HG02588 (cell line): ENCODE data around the gene RBM47.
"Not testable (repeated sequence)": the region's sequence is repeated elsewhere in the genome, so short reads cannot be mapped to it uniquely, and the experiment has no call there.

Experiments used
- ATAC-seq: cut with Tn5 transposase; IDR thresholded peaks from one replicate; pipeline ENCODE4 v1.9.1; 2021; ENCODE audit warnings: mild to moderate bottlenecking, moderate library complexity; ENCODE audit not compliant: unreplicated experiment

Gene RBM47

DNA sequence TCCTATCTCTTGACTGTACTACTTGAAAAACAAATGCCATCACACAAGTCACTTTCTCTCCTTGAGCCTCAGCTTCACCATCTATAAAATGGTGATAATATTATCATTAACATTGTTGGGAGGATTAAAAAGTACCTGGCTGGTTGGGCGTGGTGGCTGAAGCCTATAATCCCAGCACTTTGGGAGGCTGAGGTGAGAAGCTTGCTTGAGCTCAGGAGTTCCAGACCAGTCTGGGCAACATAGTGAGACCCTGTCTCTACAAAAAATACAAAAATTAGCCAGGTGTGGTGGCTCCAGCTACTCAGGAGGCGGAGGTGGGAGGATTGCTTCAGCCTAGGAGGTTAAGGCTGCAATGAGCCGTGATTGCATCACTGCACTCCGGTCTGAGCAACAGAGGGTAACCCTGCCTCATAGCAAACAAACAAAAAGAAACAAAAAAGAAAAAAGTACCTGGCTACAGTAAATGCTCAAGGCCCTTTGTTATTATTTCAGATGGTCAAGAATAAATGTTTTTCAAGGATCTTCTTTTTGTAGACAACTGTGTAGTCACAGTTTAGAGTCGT is 174.2 kb downstream of the RBM47 start:
- no peak for ATAC-seq

GRCh38 chr4:40454816-40455215 is 174.8 kb downstream of the RBM47 start:
- no peak for ATAC-seq

DNA sequence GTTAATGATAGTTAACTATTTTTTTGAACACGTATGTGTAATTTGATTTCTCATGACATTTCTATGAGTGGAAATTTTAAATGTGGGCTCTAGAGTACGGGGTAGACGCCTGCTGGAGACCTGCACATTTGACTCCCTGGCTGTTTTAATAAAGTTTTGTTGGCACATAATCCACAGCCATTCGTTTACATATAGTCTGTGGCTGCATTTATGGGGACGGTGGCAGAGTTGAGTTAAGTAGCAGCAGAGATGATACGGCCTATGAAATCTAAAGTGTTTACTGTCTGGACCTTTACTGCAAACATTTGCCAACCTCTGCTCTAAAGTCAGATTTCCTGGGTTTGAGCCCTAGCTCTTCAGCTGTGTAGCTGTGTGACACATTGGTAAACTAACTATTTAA is 175.8 kb downstream of the RBM47 start:
- ATAC-seq = no peak

- no peak for ATAC-seq
Measured at GRCh38 chr4:40448875-40449274, 180.8 kb downstream of the RBM47 start.

- ATAC-seq = no peak
Measured at GRCh38 chr4:40446839-40447238, 182.8 kb downstream of the RBM47 start.

DNA sequence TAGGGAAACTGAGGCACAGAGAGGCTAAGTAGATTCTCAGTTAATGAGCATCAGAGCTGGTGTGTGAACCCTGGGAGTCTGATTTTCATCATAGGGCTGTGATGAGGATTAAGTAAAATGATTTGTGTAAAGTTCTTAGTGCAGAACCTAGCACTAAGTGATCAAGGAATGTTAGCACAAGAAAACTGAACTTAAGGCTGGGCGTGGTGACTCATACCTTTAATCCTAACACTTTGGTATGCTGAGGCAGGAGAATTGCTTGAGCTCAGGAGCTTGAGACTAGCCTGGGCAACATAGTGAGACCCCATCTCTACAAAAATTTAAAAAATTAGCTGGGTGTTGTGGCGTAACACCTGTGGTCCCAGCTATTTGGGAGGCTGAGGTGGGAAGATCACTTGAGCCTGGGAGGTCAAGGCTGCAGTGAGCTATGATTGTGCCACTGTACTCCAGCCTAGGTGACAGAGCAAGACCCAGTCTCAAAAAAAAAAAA is 183.4 kb downstream of the RBM47 start:
- ATAC-seq = not testable (repeated sequence)

DNA sequence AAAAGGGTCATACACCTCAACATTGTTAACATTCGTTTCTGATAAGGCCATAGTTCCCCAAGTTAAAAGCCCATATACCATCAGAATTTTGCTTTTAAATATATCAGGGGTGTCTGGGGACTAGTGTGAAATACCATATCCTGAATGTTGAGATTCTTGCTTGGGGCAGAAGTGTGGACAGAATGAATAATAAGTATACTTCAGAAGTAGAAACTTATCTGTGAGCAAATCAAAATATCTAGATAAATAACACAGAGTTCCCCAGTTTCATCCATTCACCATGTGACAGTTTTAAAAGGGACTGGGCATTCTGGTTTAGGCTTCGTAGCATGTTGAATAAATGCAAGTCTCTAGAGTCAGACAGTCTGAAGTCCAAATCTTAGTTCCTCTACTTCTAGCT is 184.0 kb downstream of the RBM47 start:
- no peak for ATAC-seq

- no peak for ATAC-seq
Measured at GRCh38 chr4:40441430-40441829, 188.2 kb downstream of the RBM47 start.

DNA sequence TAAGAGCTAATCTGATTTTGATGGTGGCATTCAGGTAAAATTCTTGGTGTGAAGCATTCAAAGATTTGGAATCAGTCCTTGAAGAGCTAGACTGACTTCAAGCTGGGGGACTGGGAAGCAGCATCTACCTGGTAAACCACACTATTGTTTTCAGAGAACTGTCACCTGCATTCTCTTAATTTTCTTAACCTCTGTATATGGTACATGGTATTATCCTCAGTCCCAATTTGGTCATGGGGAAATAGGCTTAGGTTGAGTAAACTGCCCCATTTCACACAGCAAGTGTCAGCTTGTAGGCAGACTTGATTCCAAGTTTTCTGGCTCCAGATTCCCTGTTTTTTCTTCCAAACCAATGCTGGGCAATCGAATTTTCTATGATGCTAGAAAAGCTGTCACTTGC is 190.1 kb downstream of the RBM47 start:
- no peak for ATAC-seq

DNA sequence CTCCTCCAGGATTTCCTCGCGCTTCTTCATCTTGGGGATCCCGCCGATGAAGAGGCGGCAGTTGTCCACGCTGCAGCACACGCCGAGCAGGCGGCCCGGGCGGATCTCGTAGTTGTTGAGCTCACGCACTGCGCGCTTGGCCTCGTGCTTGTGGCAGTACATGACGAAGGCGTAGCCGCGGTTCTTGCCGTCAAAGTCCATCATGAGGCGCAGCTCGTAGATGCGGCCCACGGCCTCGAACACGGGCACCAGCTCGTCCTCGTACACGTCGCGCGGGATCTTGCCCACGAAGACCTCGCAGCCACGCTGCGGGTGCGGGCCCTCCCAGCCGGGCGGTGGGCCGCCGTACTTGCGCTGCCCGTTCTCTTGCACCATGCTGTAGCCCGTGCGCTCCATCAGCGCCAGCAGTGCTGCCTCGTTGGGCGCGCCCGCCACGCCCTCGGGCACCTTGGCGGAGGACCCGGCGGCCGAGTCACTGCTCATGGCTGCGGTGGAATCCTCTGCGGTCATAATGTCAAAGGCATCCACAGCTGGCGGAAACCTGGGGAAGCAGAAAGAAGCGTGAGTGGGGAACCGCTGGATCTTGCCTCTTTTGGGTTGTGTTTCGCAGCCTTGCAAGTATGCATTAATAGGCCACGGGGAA is 191.2 kb downstream of the RBM47 start:
- no peak for ATAC-seq

- no peak for ATAC-seq
Measured at GRCh38 chr4:40437741-40438383, 191.8 kb downstream of the RBM47 start.

- ATAC-seq = not testable (repeated sequence)
Measured at GRCh38 chr4:40435306-40435705, 194.4 kb downstream of the RBM47 start.

- ATAC-seq = no peak
Measured at GRCh38 chr4:40434126-40434687, 195.5 kb downstream of the RBM47 start.

GRCh38 chr4:40432504-40432903 is 197.2 kb downstream of the RBM47 start:
- no peak for ATAC-seq

DNA sequence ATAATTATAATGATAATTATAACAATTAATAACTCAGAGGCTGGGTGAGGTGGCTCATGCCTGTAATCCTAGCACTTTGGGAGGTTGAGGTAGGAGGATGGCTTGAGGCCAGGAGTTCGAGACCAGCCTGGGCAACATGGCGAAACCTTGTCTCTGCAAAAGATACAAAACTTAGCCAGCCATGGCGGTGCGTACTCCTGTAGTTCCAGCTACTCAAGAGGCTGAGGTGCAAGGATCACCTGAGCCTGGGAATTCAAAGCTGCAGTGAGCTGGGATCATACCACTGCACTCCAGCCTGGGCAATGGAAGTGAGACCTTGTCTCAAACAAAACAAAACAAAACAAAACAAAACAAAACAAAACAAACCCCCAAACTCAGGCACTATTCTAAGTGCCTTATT is 201.8 kb downstream of the RBM47 start:
- ATAC-seq = not testable (repeated sequence)

- no peak for ATAC-seq
Measured at GRCh38 chr4:40427128-40427527, 202.5 kb downstream of the RBM47 start.

DNA sequence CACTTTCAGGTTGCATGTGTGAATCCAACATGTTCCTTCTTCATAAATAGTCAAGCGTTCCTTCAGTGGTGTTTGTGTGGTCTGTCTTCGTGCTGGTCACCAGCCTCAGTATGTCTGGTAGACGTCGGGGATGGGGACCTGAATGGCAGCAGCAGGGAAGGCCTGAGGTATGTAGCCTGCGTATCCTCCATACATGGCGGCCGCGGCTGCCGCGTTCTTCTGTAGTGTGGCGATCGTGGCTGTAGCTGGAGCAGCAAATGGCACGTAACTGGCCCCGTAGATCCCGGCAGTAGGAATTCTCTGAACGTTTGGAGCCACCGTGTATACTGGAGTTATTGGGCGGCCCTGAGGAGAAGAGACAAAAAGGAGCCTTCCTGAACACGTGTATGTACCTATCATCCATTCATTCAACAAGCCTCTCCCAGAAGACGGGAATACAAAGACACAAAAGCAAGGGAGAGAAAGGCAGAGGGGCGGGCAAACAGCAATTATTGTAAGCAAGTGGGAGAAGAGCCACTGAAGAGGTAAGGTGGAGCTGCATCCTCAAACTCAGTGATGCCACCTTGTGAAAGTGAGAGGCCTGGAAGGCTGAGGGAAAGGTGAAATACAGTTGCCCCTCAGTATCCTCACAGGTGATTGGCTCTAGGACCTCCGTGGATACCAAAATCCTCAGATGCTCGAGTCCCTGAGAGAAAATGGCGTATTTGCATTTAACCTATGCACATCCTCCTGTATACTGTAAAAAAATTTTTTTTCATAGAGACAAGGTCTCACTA is 203.7 kb downstream of the RBM47 start:
- no peak for ATAC-seq

DNA sequence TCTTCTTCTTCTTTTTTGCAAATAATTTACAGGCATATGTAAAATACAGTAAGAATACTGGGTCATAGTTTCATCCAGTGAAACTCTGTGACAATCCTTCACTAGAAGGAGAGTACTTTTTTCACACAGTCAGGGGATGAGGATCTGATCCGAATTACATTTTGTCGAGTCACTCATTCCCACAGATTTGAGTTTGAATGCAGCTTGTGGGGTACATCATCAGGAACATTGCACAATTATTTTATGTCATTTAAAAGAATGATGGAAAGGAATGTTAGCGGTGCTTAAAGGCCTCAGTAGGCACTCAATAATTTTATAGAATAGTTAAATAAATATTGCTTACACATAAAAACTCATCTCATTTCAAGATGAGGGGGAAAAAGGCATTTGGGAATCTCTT is 205.9 kb downstream of the RBM47 start:
- ATAC-seq = no peak

- no peak for ATAC-seq
Measured at GRCh38 chr4:40421839-40422708, 207.6 kb downstream of the RBM47 start.

- ATAC-seq = no peak
Measured at GRCh38 chr4:40419231-40419912, 210.3 kb downstream of the RBM47 start.
